RPMI7951 (cell line): Measurements from ENCODE around the gene CHKB. TPM values are rescaled to one million over a fixed set of nuclear protein-coding genes. Genes with fewer than 3 reads are reported as not detected.
"Not testable (repeated sequence)": the region's sequence is repeated elsewhere in the genome, so short reads cannot be mapped to it uniquely, and the experiment has no call there.

Experiments used
- DNase-seq: peaks from one replicate; pipeline ENCODE4 v3.0.0-alpha.2; 2012; ENCODE audit warnings: low read depth
- total RNA-seq: library from RNA; depleted of rRNA; stranded (reverse); fragments of >200 nt; shearing (Covaris generic); gene quantifications from 2 replicates; pipeline ENCODE4 v1.2.3, GENCODE V29; 2014

CHKB gene
- total RNA-seq, 1 experiment from 2014 or later = 26.1 TPM

GRCh38 chr22:50612528-50613221, 30.0 kb upstream of the CHKB start:
- no peak for DNase-seq

- no peak for DNase-seq
Observed at GRCh38 chr22:50612168-50612527, 29.5 kb upstream of the CHKB start.

- DNase-seq = no peak
Observed at GRCh38 chr22:50611341-50612060, 28.9 kb upstream of the CHKB start.

- DNase-seq = no peak
Observed at GRCh38 chr22:50610581-50610980, 27.9 kb upstream of the CHKB start.

- no peak for DNase-seq
Observed at GRCh38 chr22:50610041-50610451, 27.4 kb upstream of the CHKB start.

- DNase-seq = no peak
Observed at GRCh38 chr22:50609599-50609998, 26.9 kb upstream of the CHKB start.

- no peak for DNase-seq
Observed at GRCh38 chr22:50608996-50609395, 26.3 kb upstream of the CHKB start.

GRCh38 chr22:50608058-50608840, 25.6 kb upstream of the CHKB start:
- not testable (repeated sequence) for DNase-seq

GRCh38 chr22:50607659-50608020, 25.0 kb upstream of the CHKB start:
- no peak for DNase-seq

- no peak for DNase-seq
Observed at GRCh38 chr22:50606946-50607658, 24.5 kb upstream of the CHKB start.

- DNase-seq = no peak
Observed at GRCh38 chr22:50606165-50606945, 23.7 kb upstream of the CHKB start.

- no peak for DNase-seq
Observed at GRCh38 chr22:50605613-50606074, 23.0 kb upstream of the CHKB start.

GRCh38 chr22:50605002-50605612, 22.5 kb upstream of the CHKB start:
- DNase-seq = no peak

- no peak for DNase-seq
Observed at GRCh38 chr22:50604256-50605001, 21.8 kb upstream of the CHKB start.

GRCh38 chr22:50603511-50604255, 21.0 kb upstream of the CHKB start:
- no peak for DNase-seq

- DNase-seq = no peak
Observed at GRCh38 chr22:50602338-50602700, 19.7 kb upstream of the CHKB start.

- no peak for DNase-seq
Observed at GRCh38 chr22:50601669-50602337, 19.2 kb upstream of the CHKB start.

GRCh38 chr22:50600967-50601668, 18.5 kb upstream of the CHKB start:
- DNase-seq = no peak
